Aorta (tissue), 5 donors: ENCODE results near the gene HCN1. TPM values are rescaled to one million over a fixed set of nuclear protein-coding genes. Genes with fewer than 3 reads are reported as not detected.
"Not testable (repeated sequence)": the region's sequence is repeated elsewhere in the genome, so short reads cannot be mapped to it uniquely, and the experiment has no call there.

ENCODE experiments used
- ATAC-seq: fragments of 200-7000 bp; cut with Tn5 transposase; one replicate; pipeline ENCODE4 v1.9.1; 2022; ENCODE audit warnings: moderate library complexity; ENCODE audit not compliant: low FRiP score
- DNase-seq, 2 donors: peaks; one replicate each; pipeline ENCODE4 v3.0.0-alpha.2; 2020
- H3K27ac ChIP-seq, 2 donors: one replicate each; pipeline ENCODE4 v1.5.1; 2013; ENCODE audit warnings: low read length in 2 of 2, mild to moderate bottlenecking in 2 of 2, moderate library complexity in 2 of 2, control low read depth in 1 of 2, inconsistent platforms in 1 of 2, low read depth in 1 of 2
- H3K27me3 ChIP-seq, 2 donors: one replicate each; pipeline ENCODE4 v1.6.1; 2013; ENCODE audit warnings: control low read depth in 1 of 2, low read length in 1 of 2, mild to moderate bottlenecking in 1 of 2, moderate library complexity in 1 of 2; ENCODE audit not compliant: insufficient read depth in 2 of 2, control insufficient read depth in 1 of 2
- H3K36me3 ChIP-seq, 2 donors: one replicate each; pipeline ENCODE4 v1.6.1; 2013; ENCODE audit warnings: control low read depth in 1 of 2, low read length in 1 of 2, mild to moderate bottlenecking in 1 of 2; ENCODE audit not compliant: insufficient read depth in 2 of 2, control insufficient read depth in 1 of 2
- H3K4me1 ChIP-seq, 2 donors: one replicate each; pipeline ENCODE4 v1.6.1; 2013; ENCODE audit warnings: low read length in 2 of 2, control low read depth in 1 of 2, mild to moderate bottlenecking in 1 of 2, moderate library complexity in 1 of 2; ENCODE audit not compliant: insufficient read depth in 2 of 2, control insufficient read depth in 1 of 2
- H3K4me3 ChIP-seq, 2 donors: one replicate each; pipeline ENCODE4 v1.5.1; 2013; ENCODE audit warnings: low read length in 2 of 2, control low read depth in 1 of 2, mild to moderate bottlenecking in 1 of 2
- H3K9me3 ChIP-seq: one replicate; pipeline ENCODE4 v1.6.1; 2013; ENCODE audit warnings: mild to moderate bottlenecking, low read length; ENCODE audit not compliant: control insufficient read depth
- WGBS, 2 donors: extraction: QIAGEN DNeasy Blood & Tissue Kit; methylation state at CpG; one replicate each; pipeline ENCODE4 v1.1.7; 2013; 5-methylcytosine and 5-hydroxymethylcytosine counted together
- intact Hi-C, 2 donors: fragments of 100-400 bp; cut with DNase I; formaldehyde crosslinking; loops; one replicate each; pipeline versions ENCODE4 v1.14.2 to v1.15.0; 2022
- polyA plus RNA-seq, 2 donors: library from polyadenylated mRNA; stranded (reverse); fragments of 200-250 nt; gene quantifications; one replicate each; pipeline ENCODE4 v1.2.3, GENCODE V29; 2013
- total RNA-seq, 2 donors: library from RNA; stranded (reverse); fragmentation: NEBNext Ultra II Directional; extraction: Animal tissue kit (Norgen Biotek cat#: 25700); gene quantifications; one replicate each; pipeline ENCODE4 v1.2.1, GENCODE V29; 2021
- donor health status: healthy with polysubstance abuse.
- donor health status: Bipolar disorder and iron deficiency.
- donor health status: DM: no; HTN: no; CAD: no.
- donor health status: DM: no; HTN: no; CAD: no.
- donor health status: DM: yes; HTN: yes; CAD: no.

HCN1 gene
- total and polyA plus RNA-seq, 4 donors: 0.18 TPM; not detected in 3

- no peak for ATAC-seq
- Histone ChIP-seq H3K27me3 (no peaks in the 10 kb centered on the region), H3K36me3 (no peaks in the 10 kb centered on the region), H3K27ac (no peak overlapping the region), H3K4me3 (no peak overlapping the region), H3K4me1 (no peaks in the 10 kb centered on the region), H3K9me3 (no peaks in the 10 kb centered on the region)
- 77 to 83% methylated on average over 2 of the region's 2 CpGs for WGBS, 2 donors
- no peak for DNase-seq
- intact Hi-C loops: no loop called here
Measured at GRCh38 chr5:45335978-45336377, 360.2 kb downstream of the HCN1 start.

GRCh38 chr5:45335346-45335745 lies 360.8 kb downstream of the HCN1 start:
- Histone ChIP-seq H3K27ac (no peak overlapping the region), H3K9me3 (no peaks in the 10 kb centered on the region), H3K4me3 (no peak overlapping the region), H3K27me3 (no peaks in the 10 kb centered on the region), H3K36me3 (no peaks in the 10 kb centered on the region), H3K4me1 (no peaks in the 10 kb centered on the region)
- intact Hi-C loops: no loop called here
- ATAC-seq (no peak), DNase-seq (no peak)

- no peaks in the 10 kb centered on the region for H3K27me3 ChIP-seq
- intact Hi-C loops: no loop called here
- H3K4me1 ChIP-seq: no peaks in the 10 kb centered on the region
- no peaks in the 10 kb centered on the region for H3K9me3 ChIP-seq
- 52 to 60% methylated on average over 1 of the region's 1 CpG for WGBS, 2 donors
- H3K36me3 ChIP-seq: no peaks in the 10 kb centered on the region
- H3K4me3 ChIP-seq: no peak overlapping the region
- DNase-seq (no peak), ATAC-seq (no peak)
- no peak overlapping the region for H3K27ac ChIP-seq
Measured at GRCh38 chr5:45334939-45335338, 361.2 kb downstream of the HCN1 start.

GRCh38 chr5:45312627-45313026 lies 383.6 kb downstream of the HCN1 start:
- H3K4me3 ChIP-seq, H3K4me1 ChIP-seq, H3K27me3 ChIP-seq, intact Hi-C loops, DNase-seq, ATAC-seq, H3K27ac ChIP-seq, H3K36me3 ChIP-seq, H3K9me3 ChIP-seq: not testable (repeated sequence)
- WGBS, 2 donors: 85 to 91% methylated on average over 8 of the region's 8 CpGs

GRCh38 chr5:45295231-45295630 lies 400.9 kb downstream of the HCN1 start:
- H3K4me3 ChIP-seq: no peak overlapping the region
- no peaks in the 10 kb centered on the region for H3K27me3 ChIP-seq
- ATAC-seq (no peak), DNase-seq (no peak)
- H3K27ac ChIP-seq: no peak overlapping the region
- H3K4me1 ChIP-seq: no peaks in the 10 kb centered on the region
- 76 to 79% methylated on average over 2 of the region's 2 CpGs for WGBS, 2 donors
- H3K9me3 ChIP-seq: no peaks in the 10 kb centered on the region
- H3K36me3 ChIP-seq: no peaks in the 10 kb centered on the region
- intact Hi-C loops: no loop called here

GRCh38 chr5:45288746-45289145 lies 407.4 kb downstream of the HCN1 start:
- H3K4me3 ChIP-seq: no peak overlapping the region
- WGBS, 2 donors: 77 to 89% methylated on average over 1 of the region's 1 CpG
- DNase-seq (no peak), ATAC-seq (no peak)
- H3K27me3 ChIP-seq: no peaks in the 10 kb centered on the region
- intact Hi-C loops: no loop called here
- no peak overlapping the region for H3K27ac ChIP-seq
- no peaks in the 10 kb centered on the region for H3K9me3 ChIP-seq
- H3K36me3 ChIP-seq: no peaks in the 10 kb centered on the region
- H3K4me1 ChIP-seq: no peaks in the 10 kb centered on the region

- no peaks in the 10 kb centered on the region for H3K27me3 ChIP-seq
- 64 to 66% methylated on average over 1 of the region's 1 CpG for WGBS, 2 donors
- intact Hi-C loops: no loop called here
- H3K4me1 ChIP-seq: no peaks in the 10 kb centered on the region
- no peak overlapping the region for H3K27ac ChIP-seq
- DNase-seq (no peak), ATAC-seq (no peak)
- H3K9me3 ChIP-seq: no peaks in the 10 kb centered on the region
- no peaks in the 10 kb centered on the region for H3K36me3 ChIP-seq
- no peak overlapping the region for H3K4me3 ChIP-seq
Measured at GRCh38 chr5:45284436-45284835, 411.7 kb downstream of the HCN1 start.

GRCh38 chr5:45281081-45281480 lies 415.1 kb downstream of the HCN1 start:
- Histone ChIP-seq H3K36me3 (no peaks in the 10 kb centered on the region), H3K9me3 (no peaks in the 10 kb centered on the region), H3K4me1 (no peaks in the 10 kb centered on the region), H3K27ac (no peak overlapping the region), H3K4me3 (no peak overlapping the region), H3K27me3 (no peaks in the 10 kb centered on the region)
- DNase-seq: no peak
- WGBS, 2 donors: 48% methylated on average over 2 of the region's 2 CpGs
- ATAC-seq: no peak
- intact Hi-C loops: no loop called here

GRCh38 chr5:45279109-45279508 lies 417.1 kb downstream of the HCN1 start:
- intact Hi-C loops: no loop called here
- Histone ChIP-seq H3K9me3 (no peaks in the 10 kb centered on the region), H3K4me1 (no peaks in the 10 kb centered on the region), H3K27ac (no peak overlapping the region), H3K27me3 (no peaks in the 10 kb centered on the region), H3K36me3 (no peaks in the 10 kb centered on the region), H3K4me3 (no peak overlapping the region)
- ATAC-seq (no peak), DNase-seq (no peak)
- WGBS, 2 donors: 14 to 16% methylated on average over 1 of the region's 1 CpG
